Adrenal gland (tissue), 12 donors: ENCODE results near the gene GPX1. TPM values are rescaled to one million over a fixed set of nuclear protein-coding genes. Genes with fewer than 3 reads are reported as not detected.
"Not testable (repeated sequence)": the region's sequence is repeated elsewhere in the genome, so short reads cannot be mapped to it uniquely, and the experiment has no call there.

Source experiments
- DNase-seq, 7 donors: peaks; one replicate each; pipeline ENCODE4 v3.0.0-alpha.2; 2019 to 2020
- H3K27ac ChIP-seq, 5 donors: fragments of 200-600 bp; sonication (generic) in 4 of 5; 1 replicate in 3 of 5; 2 replicates in 2 of 5; pipeline versions ENCODE4 v1.5.1 to v1.8.0; 2016 to 2020; ENCODE audit warnings: mild to moderate bottlenecking in 1 of 5
- H3K27me3 ChIP-seq: fragments of 200-600 bp; 2 replicates; pipeline ENCODE4 v1.8.0; 2021
- H3K36me3 ChIP-seq, 2 donors: fragments of 200-600 bp; replicated peaks in 1 of 2; 1 replicate in 1 of 2; 2 replicates in 1 of 2; pipeline versions ENCODE4 v1.5.1 to v1.8.0; 2018 to 2022
- H3K4me1 ChIP-seq, 2 donors: fragments of 200-600 bp; replicated peaks in 1 of 2; 1 replicate in 1 of 2; 2 replicates in 1 of 2; pipeline versions ENCODE4 v1.5.1 to v1.8.0; 2018 to 2021
- H3K4me3 ChIP-seq, 4 donors: fragments of 200-600 bp; sonication (generic) in 3 of 4; one replicate each; pipeline ENCODE4 v1.5.1; 2016 to 2018
- H3K9me3 ChIP-seq, 3 donors: fragments of 200-600 bp; sonication (generic) in 1 of 3; replicated peaks in 1 of 3; 1 replicate in 2 of 3; 2 replicates in 1 of 3; pipeline versions ENCODE4 v1.5.1 to v1.8.0; 2016 to 2021
- CTCF ChIP-seq, 6 experiments: fragments of 450-650 bp in 4 of 6; fragments of 200-600 bp in 2 of 6; sonication (generic) in 1 of 6; IDR thresholded peaks; 1 replicate in 5 of 6; 2 replicates in 1 of 6; pipeline versions ENCODE4 v1.5.1 to v1.8.0; 2016 to 2021; ENCODE audit warnings: antibody characterized with exemption in 6 of 6, mild to moderate bottlenecking in 2 of 6, moderate library complexity in 1 of 6
- POLR2A ChIP-seq, 2 donors: fragments of 450-650 bp; IDR thresholded peaks; one replicate each; pipeline ENCODE4 v1.6.1; 2017; ENCODE audit warnings: antibody characterized with exemption in 2 of 2, mild to moderate bottlenecking in 2 of 2, moderate library complexity in 1 of 2
- WGBS, 4 donors: extraction: QIAGEN DNeasy Blood & Tissue Kit in 2 of 4; methylation state at CpG; one replicate each; pipeline versions ENCODE4 v1.1.5 to v1.1.7; 2013 to 2017; 5-methylcytosine and 5-hydroxymethylcytosine counted together
- intact Hi-C, 2 donors: fragments of 100-400 bp; cut with DNase I; formaldehyde crosslinking; loops; one replicate each; pipeline versions ENCODE4 v1.14.1 to v1.15.0; 2022 to 2023
- polyA plus RNA-seq, 3 donors: library from polyadenylated mRNA; stranded (reverse); fragments of 200-250 nt in 2 of 3; fragments of 350-450 nt in 1 of 3; fragmentation: Illumina TruSeq in 1 of 3; extraction: RNeasy Lipid Tissue Mini Kit (QIAGEN cat#74804) in 1 of 3; gene quantifications; one replicate each; pipeline ENCODE4 v1.2.3, GENCODE V29; 2013 to 2014
- total RNA-seq, 9 donors: library from RNA; depleted of rRNA in 4 of 9; stranded (reverse); fragments of >200 nt in 4 of 9; fragments of 120-200 nt in 1 of 9; fragmentation: NEBNext Ultra II Directional in 1 of 9; extraction: Animal tissue kit (Norgen Biotek cat#: 25700) in 1 of 9; gene quantifications; one replicate each; pipeline versions ENCODE4 v1.1.0 to v1.2.4, GENCODE V29; 2013 to 2023
- donor health status: healthy with polysubstance abuse.
- donor health status: Bipolar disorder and iron deficiency.
- donor health status: DM: yes; HTN: yes; CAD: no.
- donor health status: DM: no; HTN: no; CAD: no.
- donor health status: DM: no; HTN: no; CAD: no.
- donor health status: DM: yes; HTN: yes; CAD: no.

The GPX1 gene
- total and polyA plus RNA-seq, 12 donors, result 60.3 to 1,200 (median 517) TPM

- intact Hi-C loops, result loop anchor here in 1 of 2 donors (10.0 kb wide), 1 partner anchor 49 kb away; the partner anchor contains the start of gene GPX1
- peaks cover 0 to 4% of the 10 kb centered on the region in 2 donors for H3K36me3 ChIP-seq
- 80 to 88% (median 85%) methylated on average over 2 to 5 of the region's 5 CpGs for WGBS, 4 donors
- H3K27me3 ChIP-seq, result no peaks in the 10 kb centered on the region
- DNase-seq, result no peak
- no peak overlapping the region for H3K4me3 ChIP-seq
- H3K4me1 ChIP-seq, result peaks cover 23 to 60% of the 10 kb centered on the region in 2 donors
- H3K9me3 ChIP-seq, result no peaks in the 10 kb centered on the region
- TF ChIP-seq POLR2A (IDR thresholded peaks at IDR 0.05) (no peak), CTCF (IDR thresholded peaks at IDR 0.05) (no peak)
- H3K27ac ChIP-seq, result no peak overlapping the region
Measured at GRCh38 chr3:49403891-49404290, 45.7 kb upstream of the GPX1 start.

- no peaks in the 10 kb centered on the region for H3K27me3 ChIP-seq
- peaks cover 0 to 6% of the 10 kb centered on the region in 2 donors for H3K36me3 ChIP-seq
- no peak for DNase-seq
- no peak overlapping the region for H3K4me3 ChIP-seq
- intact Hi-C loops, result loop anchor here in 1 of 2 donors (10.0 kb wide), 1 partner anchor 47 kb away; the partner anchor contains the start of gene GPX1
- H3K9me3 ChIP-seq, result no peaks in the 10 kb centered on the region
- peaks cover 17 to 61% of the 10 kb centered on the region in 2 donors for H3K4me1 ChIP-seq
- no peak overlapping the region for H3K27ac ChIP-seq
- WGBS, 4 donors, result 80 to 89% (median 84%) methylated on average over 2 of the region's 2 CpGs
- TF ChIP-seq CTCF (IDR thresholded peaks at IDR 0.05) (no peak), POLR2A (IDR thresholded peaks at IDR 0.05) (no peak)
Measured at GRCh38 chr3:49401766-49402165, 43.6 kb upstream of the GPX1 start.

- TF ChIP-seq POLR2A (IDR thresholded peaks at IDR 0.05), result no peak
- no peak for TF ChIP-seq CTCF (IDR thresholded peaks at IDR 0.05)
- Histone ChIP-seq H3K27ac (peak overlapping the region in 1 of 5 donors; percentile 51), H3K9me3 (no peaks in the 10 kb centered on the region), H3K4me1 (peaks cover 7 to 53% of the 10 kb centered on the region in 2 donors), H3K27me3 (no peaks in the 10 kb centered on the region), H3K4me3 (no peak overlapping the region), H3K36me3 (peaks cover 0 to 21% of the 10 kb centered on the region in 2 donors)
- 86 to 92% (median 89%) methylated on average over 3 of the region's 3 CpGs for WGBS, 4 donors
- peak in 1 of 7 donors; percentile 19 for DNase-seq
- intact Hi-C loops, result no loop called here
Measured at GRCh38 chr3:49399461-49399860, 41.3 kb upstream of the GPX1 start.

- Histone ChIP-seq H3K36me3 (peaks cover 0 to 22% of the 10 kb centered on the region in 2 donors), H3K27me3 (no peaks in the 10 kb centered on the region), H3K4me1 (peaks cover 11 to 68% of the 10 kb centered on the region in 2 donors), H3K27ac (peak overlapping the region in 2 of 5 donors; percentile 10 to 50), H3K9me3 (no peaks in the 10 kb centered on the region), H3K4me3 (no peak overlapping the region)
- peak in 1 of 7 donors; percentile 16 for DNase-seq
- no peak for TF ChIP-seq CTCF (IDR thresholded peaks at IDR 0.05)
- no peak for TF ChIP-seq POLR2A (IDR thresholded peaks at IDR 0.05)
- WGBS, 4 donors, result 47 to 61% (median 53%) methylated on average over 4 of the region's 4 CpGs
- intact Hi-C loops, result no loop called here
Measured at GRCh38 chr3:49397470-49397869, 39.3 kb upstream of the GPX1 start.

- H3K9me3 ChIP-seq, intact Hi-C loops, H3K4me3 ChIP-seq, H3K27me3 ChIP-seq, DNase-seq, H3K27ac ChIP-seq: not testable (repeated sequence)
- Histone ChIP-seq H3K4me1 (peaks cover 5 to 39% of the 10 kb centered on the region in 2 donors), H3K36me3 (peaks cover 0 to 12% of the 10 kb centered on the region in 2 donors)
- 81 to 91% (median 88%) methylated on average over 10 of the region's 10 CpGs for WGBS, 4 donors
Measured at GRCh38 chr3:49391310-49391709, 33.2 kb upstream of the GPX1 start.
